Lower lobe of right lung (tissue), 2 donors: Measurements from ENCODE around the gene LY6G6D. TPM values are rescaled to one million over a fixed set of nuclear protein-coding genes. Genes with fewer than 3 reads are reported as not detected.

ENCODE experiments used
- ATAC-seq, 2 donors: fragments of 200-7000 bp; cut with Tn5 transposase; one replicate each; pipeline ENCODE4 v1.9.1; 2020 to 2022; ENCODE audit warnings: mild to moderate bottlenecking in 2 of 2, moderate library complexity in 2 of 2
- DNase-seq: peaks from one replicate; pipeline ENCODE4 v3.0.0-alpha.2; 2020
- H3K27ac ChIP-seq: fragments of 200-600 bp; one replicate; pipeline ENCODE4 v1.8.0; 2022
- H3K27me3 ChIP-seq: fragments of 200-600 bp; one replicate; pipeline ENCODE4 v1.8.0; 2022; ENCODE audit warnings: low read depth
- H3K36me3 ChIP-seq: fragments of 200-600 bp; one replicate; pipeline ENCODE4 v1.8.0; 2022; ENCODE audit warnings: mild to moderate bottlenecking
- H3K4me1 ChIP-seq: fragments of 200-600 bp; one replicate; pipeline ENCODE4 v1.8.0; 2022
- H3K4me3 ChIP-seq: fragments of 200-600 bp; one replicate; pipeline ENCODE4 v1.8.0; 2022; ENCODE audit warnings: mild to moderate bottlenecking
- H3K9me3 ChIP-seq: fragments of 200-600 bp; one replicate; pipeline ENCODE4 v1.8.0; 2022
- CTCF ChIP-seq: fragments of 200-600 bp; IDR thresholded peaks from one replicate; pipeline ENCODE4 v1.8.0; 2022; ENCODE audit warnings: antibody characterized with exemption, mild to moderate bottlenecking
- intact Hi-C: fragments of 100-400 bp; cut with DNase I; formaldehyde crosslinking; loops from one replicate; pipeline ENCODE4 v1.11.0; 2022
- total RNA-seq: library from RNA; stranded (reverse); fragmentation: NEBNext Ultra II Directional; extraction: Animal tissue kit (Norgen Biotek cat#: 25700); gene quantifications from one replicate; pipeline ENCODE4 v1.2.1, GENCODE V29; 2021
- donor health status: DM: no; HTN: yes; CAD: no; lungs with severe emphysema.

The LY6G6D gene
- total RNA-seq, 1 donor from 2014 or later: not detected

GRCh38 chr6:31742894-31743293 is 27.7 kb downstream of the LY6G6D start:
- H3K4me3 ChIP-seq: no peak overlapping the region
- no peak for ATAC-seq
- TF ChIP-seq CTCF: no peak

GRCh38 chr6:31744422-31744821 is 29.3 kb downstream of the LY6G6D start:
- no peak for DNase-seq
- peaks cover 10% of the 10 kb centered on the region for H3K4me1 ChIP-seq
- intact Hi-C loops: no loop called here
- H3K9me3 ChIP-seq: no peaks in the 10 kb centered on the region
- H3K27me3 ChIP-seq: no peaks in the 10 kb centered on the region
- H3K4me3 ChIP-seq: no peak overlapping the region
- no peak for TF ChIP-seq CTCF
- peaks cover 4% of the 10 kb centered on the region for H3K36me3 ChIP-seq
- no peak overlapping the region for H3K27ac ChIP-seq
- no peak for ATAC-seq

More at GRCh38 chr6:31742894-31743293, 27.7 kb downstream of the LY6G6D start:
- peaks cover 4% of the 10 kb centered on the region for H3K36me3 ChIP-seq
- peaks cover 25% of the 10 kb centered on the region for H3K4me1 ChIP-seq
- no peaks in the 10 kb centered on the region for H3K27me3 ChIP-seq
- no peak overlapping the region for H3K27ac ChIP-seq
- intact Hi-C loops: no loop called here
- no peaks in the 10 kb centered on the region for H3K9me3 ChIP-seq
- no peak for DNase-seq

GRCh38 chr6:31749301-31750036 is 34.3 kb downstream of the LY6G6D start:
- no peak for TF ChIP-seq CTCF
- Histone ChIP-seq H3K4me3 (no peak overlapping the region), H3K9me3 (no peaks in the 10 kb centered on the region), H3K27me3 (no peaks in the 10 kb centered on the region), H3K4me1 (no peaks in the 10 kb centered on the region), H3K36me3 (no peaks in the 10 kb centered on the region), H3K27ac (no peak overlapping the region)
- ATAC-seq: no peak
- intact Hi-C loops: no loop called here
- no peak for DNase-seq

- Histone ChIP-seq H3K9me3 (no peaks in the 10 kb centered on the region), H3K27me3 (no peaks in the 10 kb centered on the region), H3K36me3 (no peaks in the 10 kb centered on the region), H3K4me3 (no peak overlapping the region), H3K4me1 (no peaks in the 10 kb centered on the region), H3K27ac (no peak overlapping the region)
- TF ChIP-seq CTCF: no peak
- no peak for DNase-seq
- intact Hi-C loops: no loop called here
- no peak for ATAC-seq
Observed at GRCh38 chr6:31750411-31751022, 35.4 kb downstream of the LY6G6D start.

- ATAC-seq (no peak), DNase-seq (no peak)
- Histone ChIP-seq H3K27ac (no peak overlapping the region), H3K27me3 (no peaks in the 10 kb centered on the region), H3K4me3 (no peak overlapping the region), H3K4me1 (no peaks in the 10 kb centered on the region), H3K36me3 (no peaks in the 10 kb centered on the region), H3K9me3 (no peaks in the 10 kb centered on the region)
- intact Hi-C loops: no loop called here
- no peak for TF ChIP-seq CTCF
Observed at GRCh38 chr6:31752739-31753319, 37.7 kb downstream of the LY6G6D start.
